NCI-H187 (cell line): ENCODE results near the gene ALOX5AP.

Experiments used
- DNase-seq, 2 experiments: peaks; one replicate each; lab custom pipeline; 2025; lab: John Stamatoyannopoulos, UW

The ALOX5AP gene

GRCh38 chr13:30735025-30735871 is at the start of gene ALOX5AP:
Gene ALOX5AP (plus strand): TSS chr13:30735543. CDS start chr13:30735606, 63 bp downstream.
- DNase-seq, result no peak

GRCh38 chr13:30685987-30686386 is 49.4 kb upstream of the ALOX5AP start:
- DNase-seq, result no peak

- DNase-seq, result no peak
These were observed 47.7 kb upstream of the ALOX5AP start for GRCh38 chr13:30687601-30688000.

GRCh38 chr13:30689752-30690151 is 45.6 kb upstream of the ALOX5AP start:
- DNase-seq, result no peak

- DNase-seq, result no peak
These were observed 44.8 kb upstream of the ALOX5AP start for GRCh38 chr13:30690282-30691188.

- DNase-seq, result no peak
These were observed 43.2 kb upstream of the ALOX5AP start for GRCh38 chr13:30692113-30692512.

GRCh38 chr13:30696278-30697176 is 38.8 kb upstream of the ALOX5AP start:
- DNase-seq, result no peak

GRCh38 chr13:30697177-30697953 is 38.0 kb upstream of the ALOX5AP start:
- DNase-seq, result no peak

- DNase-seq, result no peak
These were observed 37.3 kb upstream of the ALOX5AP start for GRCh38 chr13:30697996-30698401.

GRCh38 chr13:30698488-30699005 is 36.8 kb upstream of the ALOX5AP start:
- no peak for DNase-seq

GRCh38 chr13:30700364-30700763 is 35.0 kb upstream of the ALOX5AP start:
- DNase-seq, result no peak

- no peak for DNase-seq
These were observed 33.3 kb upstream of the ALOX5AP start for GRCh38 chr13:30702006-30702405.

- no peak for DNase-seq
These were observed 30.7 kb upstream of the ALOX5AP start for GRCh38 chr13:30704596-30704995.

GRCh38 chr13:30705680-30706079 is 29.7 kb upstream of the ALOX5AP start:
- no peak for DNase-seq

GRCh38 chr13:30708541-30708940 is 26.8 kb upstream of the ALOX5AP start:
- no peak for DNase-seq

GRCh38 chr13:30710442-30710841 is 24.9 kb upstream of the ALOX5AP start:
- no peak for DNase-seq

GRCh38 chr13:30711375-30711774 is 24.0 kb upstream of the ALOX5AP start:
- no peak for DNase-seq

GRCh38 chr13:30711837-30712236 is 23.5 kb upstream of the ALOX5AP start:
- DNase-seq, result no peak

GRCh38 chr13:30712536-30713532 is 22.5 kb upstream of the ALOX5AP start:
- no peak for DNase-seq
